Vagina (tissue), 2 donors: ENCODE results near the gene ZFYVE26.

Experiments used
- CTCF ChIP-seq, 3 experiments: fragments of 450-650 bp in 2 of 3; fragments of 200-600 bp in 1 of 3; sonication (generic) in 1 of 3; IDR thresholded peaks; one replicate each; pipeline ENCODE4 v1.5.1; 2017 to 2019; ENCODE audit warnings: antibody characterized with exemption in 3 of 3, mild to moderate bottlenecking in 2 of 3, moderate library complexity in 2 of 3
- POLR2A ChIP-seq, 2 donors: fragments of 450-650 bp; IDR thresholded peaks; one replicate each; pipeline ENCODE4 v1.6.1; 2017; ENCODE audit warnings: antibody characterized with exemption in 2 of 2, mild to moderate bottlenecking in 2 of 2, moderate library complexity in 2 of 2
- POLR2AphosphoS5 ChIP-seq, 2 donors: sonication (generic); formaldehyde crosslinking; IDR thresholded peaks; one replicate each; pipeline ENCODE4 v1.9.0; 2017; ENCODE audit warnings: antibody characterized with exemption in 2 of 2, mild to moderate bottlenecking in 2 of 2, low read depth in 1 of 2; ENCODE audit not compliant: insufficient read depth in 1 of 2

- no peak for TF ChIP-seq POLR2AphosphoS5 (IDR thresholded peaks at IDR 0.05; ENCODE audit: insufficient read depth in 1 of 2, low read depth in 1 of 2)
- no peak for TF ChIP-seq CTCF (IDR thresholded peaks at IDR 0.05)
- TF ChIP-seq POLR2A (IDR thresholded peaks at IDR 0.05) = no peak
Observed at GRCh38 chr14:67814821-67815220, 1.6 kb downstream of the ZFYVE26 start.
